ENCODE data around the gene MAD1L1.

DNA sequence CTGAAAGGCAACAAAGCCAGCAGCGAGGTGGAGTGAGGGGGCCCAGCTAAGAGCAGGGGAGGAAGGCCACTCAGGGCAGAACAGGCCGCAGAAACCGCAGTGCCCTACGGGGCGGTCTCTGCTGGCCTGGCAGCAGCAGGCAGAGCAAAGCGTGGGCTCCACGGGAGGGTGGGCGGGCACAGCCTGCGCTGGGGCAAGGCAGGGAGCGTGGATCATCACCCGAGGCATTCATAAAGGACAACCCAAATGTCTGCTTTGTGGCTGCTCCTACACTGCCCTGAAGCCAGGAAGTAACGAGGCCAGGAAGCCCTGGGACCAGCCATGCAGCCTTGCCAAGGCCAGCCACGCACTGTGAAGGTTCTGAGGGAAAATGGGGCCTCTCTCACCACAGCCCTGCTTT is 127.5 kb downstream of the MAD1L1 start:
- TF ChIP-seq POLR2A (IDR thresholded peaks at IDR 0.05): no peak
- TF ChIP-seq, protein P1, sequence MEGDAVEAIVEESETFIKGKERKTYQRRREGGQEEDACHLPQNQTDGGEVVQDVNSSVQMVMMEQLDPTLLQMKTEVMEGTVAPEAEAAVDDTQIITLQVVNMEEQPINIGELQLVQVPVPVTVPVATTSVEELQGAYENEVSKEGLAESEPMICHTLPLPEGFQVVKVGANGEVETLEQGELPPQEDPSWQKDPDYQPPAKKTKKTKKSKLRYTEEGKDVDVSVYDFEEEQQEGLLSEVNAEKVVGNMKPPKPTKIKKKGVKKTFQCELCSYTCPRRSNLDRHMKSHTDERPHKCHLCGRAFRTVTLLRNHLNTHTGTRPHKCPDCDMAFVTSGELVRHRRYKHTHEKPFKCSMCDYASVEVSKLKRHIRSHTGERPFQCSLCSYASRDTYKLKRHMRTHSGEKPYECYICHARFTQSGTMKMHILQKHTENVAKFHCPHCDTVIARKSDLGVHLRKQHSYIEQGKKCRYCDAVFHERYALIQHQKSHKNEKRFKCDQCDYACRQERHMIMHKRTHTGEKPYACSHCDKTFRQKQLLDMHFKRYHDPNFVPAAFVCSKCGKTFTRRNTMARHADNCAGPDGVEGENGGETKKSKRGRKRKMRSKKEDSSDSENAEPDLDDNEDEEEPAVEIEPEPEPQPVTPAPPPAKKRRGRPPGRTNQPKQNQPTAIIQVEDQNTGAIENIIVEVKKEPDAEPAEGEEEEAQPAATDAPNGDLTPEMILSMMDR (IDR thresholded peaks at IDR 0.05): no peak
